ENCODE results near the gene F10.
"Not testable (repeated sequence)": the region's sequence is repeated elsewhere in the genome, so short reads cannot be mapped to it uniquely, and the experiment has no call there.

Gene F10
- 0 to 1.8 (median 0) reads per million in 17 experiments for total RNA-seq

GRCh38 chr13:113122550-113123225 lies at the start of gene F10:
F10 (plus strand) TSS chr13:113122799; CDS start chr13:113122856, 57 bp downstream.
- no peak for DNase-seq

GRCh38 chr13:113073942-113074341 lies 48.7 kb upstream of the F10 start:
- no peak for DNase-seq

- DNase-seq, result no peak
These were observed 48.2 kb upstream of the F10 start for GRCh38 chr13:113074401-113074800.

GRCh38 chr13:113074876-113075275 lies 47.7 kb upstream of the F10 start:
- DNase-seq, result no peak

GRCh38 chr13:113075711-113076110 lies 46.9 kb upstream of the F10 start:
- no peak for DNase-seq

GRCh38 chr13:113076681-113077401 lies 45.8 kb upstream of the F10 start:
- DNase-seq, result no peak

- no peak for DNase-seq
These were observed 45.0 kb upstream of the F10 start for GRCh38 chr13:113077566-113077952.

- DNase-seq, result no peak
These were observed 44.4 kb upstream of the F10 start for GRCh38 chr13:113077953-113078901.

- DNase-seq, result no peak
These were observed 43.5 kb upstream of the F10 start for GRCh38 chr13:113078902-113079780.

- DNase-seq, result not testable (repeated sequence)
These were observed 42.9 kb upstream of the F10 start for GRCh38 chr13:113079781-113080080.

- DNase-seq, result no peak
These were observed 42.2 kb upstream of the F10 start for GRCh38 chr13:113080361-113080831.

- no peak for DNase-seq
These were observed 41.6 kb upstream of the F10 start for GRCh38 chr13:113080901-113081521.

GRCh38 chr13:113082198-113083021 lies 40.2 kb upstream of the F10 start:
- no peak for DNase-seq

- DNase-seq, result no peak
These were observed 39.6 kb upstream of the F10 start for GRCh38 chr13:113083022-113083373.

GRCh38 chr13:113083402-113084061 lies 39.1 kb upstream of the F10 start:
- no peak for DNase-seq

- DNase-seq, result no peak
These were observed 38.3 kb upstream of the F10 start for GRCh38 chr13:113084094-113084942.

GRCh38 chr13:113084943-113085540 lies 37.6 kb upstream of the F10 start:
- no peak for DNase-seq

GRCh38 chr13:113086031-113086750 lies 36.4 kb upstream of the F10 start:
- no peak for DNase-seq

Measured in suppressor macrophage (primary cell).